H9 (cell line): ENCODE results near the gene TUT7. TPM values are rescaled to one million over a fixed set of nuclear protein-coding genes. Genes with fewer than 3 reads are reported as not detected.

Source experiments
- DNase-seq: peaks from one replicate; pipeline ENCODE4 v3.0.0-alpha.2; 2017
- H2AFZ ChIP-seq: one replicate; pipeline ENCODE4 v1.6.1; 2013; ENCODE audit warnings: mild to moderate bottlenecking, low read length, control low read depth, moderate library complexity
- H2AK5ac ChIP-seq: 2 replicates; pipeline ENCODE4 v1.6.1; 2013; ENCODE audit warnings: low read length, control low read depth, mixed read lengths; ENCODE audit not compliant: insufficient read length
- H2BK120ac ChIP-seq: one replicate; pipeline ENCODE4 v1.6.1; 2013; ENCODE audit warnings: low read depth, mild to moderate bottlenecking, low read length, control low read depth, inconsistent platforms; ENCODE audit not compliant: poor library complexity, severe bottlenecking
- H2BK12ac ChIP-seq: 2 replicates; pipeline ENCODE4 v1.6.1; 2013; ENCODE audit warnings: low read length, control low read depth, mixed read lengths, low read depth; ENCODE audit not compliant: insufficient read length
- H2BK15ac ChIP-seq: 2 replicates; pipeline ENCODE4 v1.6.1; 2013; ENCODE audit warnings: low read depth, low read length, control low read depth
- H2BK20ac ChIP-seq: one replicate; pipeline ENCODE4 v1.6.1; 2013; ENCODE audit warnings: low read depth, mild to moderate bottlenecking, low read length, control low read depth, inconsistent platforms; ENCODE audit not compliant: poor library complexity, severe bottlenecking
- H2BK5ac ChIP-seq: 2 replicates; pipeline ENCODE4 v1.6.1; 2013; ENCODE audit warnings: low read length, control low read depth, mixed read lengths; ENCODE audit not compliant: insufficient read length
- H3K14ac ChIP-seq: 2 replicates; pipeline ENCODE4 v1.6.1; 2013; ENCODE audit warnings: low read length, control low read depth; ENCODE audit not compliant: insufficient read depth
- H3K18ac ChIP-seq: 2 replicates; pipeline ENCODE4 v1.6.1; 2013; ENCODE audit warnings: low read depth, mild to moderate bottlenecking, mixed read lengths, low read length, control low read depth; ENCODE audit not compliant: insufficient read length
- H3K23ac ChIP-seq: 2 replicates; pipeline ENCODE4 v1.6.1; 2013; ENCODE audit warnings: low read length, control low read depth, mixed read lengths, low read depth; ENCODE audit not compliant: insufficient read length
- H3K23me2 ChIP-seq: 2 replicates; pipeline ENCODE4 v1.6.1; 2013; ENCODE audit warnings: low read depth, mild to moderate bottlenecking, mixed read lengths, low read length, control low read depth; ENCODE audit not compliant: insufficient read length, poor library complexity, severe bottlenecking
- H3K27ac ChIP-seq: 2 replicates; pipeline ENCODE4 v1.5.1; 2013; ENCODE audit warnings: low read length, control low read depth, mixed read lengths, low read depth; ENCODE audit not compliant: insufficient read length
- H3K27me3 ChIP-seq: 2 replicates; pipeline ENCODE4 v1.6.1; 2013; ENCODE audit warnings: low read length, control low read depth, inconsistent platforms; ENCODE audit not compliant: insufficient read depth
- H3K4ac ChIP-seq: 2 replicates; pipeline ENCODE4 v1.6.1; 2013; ENCODE audit warnings: low read depth, mild to moderate bottlenecking, control low read depth, inconsistent platforms, low read length, moderate library complexity
- H3K4me1 ChIP-seq: 2 replicates; pipeline ENCODE4 v1.6.1; 2013; ENCODE audit warnings: low read length, control low read depth, inconsistent platforms; ENCODE audit not compliant: insufficient read depth
- H3K4me2 ChIP-seq: 2 replicates; pipeline ENCODE4 v1.6.1; 2013; ENCODE audit warnings: low read length, control low read depth, mixed read lengths; ENCODE audit not compliant: insufficient read length, insufficient read depth
- H3K56ac ChIP-seq: 2 replicates; pipeline ENCODE4 v1.6.1; 2013; ENCODE audit warnings: low read depth, mild to moderate bottlenecking, mixed read lengths, low read length, control low read depth; ENCODE audit not compliant: insufficient read length
- H3K79me1 ChIP-seq: 2 replicates; pipeline ENCODE4 v1.6.1; 2013; ENCODE audit warnings: low read depth, mild to moderate bottlenecking, moderate library complexity, low read length, control low read depth, inconsistent platforms; ENCODE audit not compliant: insufficient read depth, poor library complexity, severe bottlenecking
- H3K79me2 ChIP-seq: 2 replicates; pipeline ENCODE4 v1.6.1; 2013; ENCODE audit warnings: low read length, control low read depth, inconsistent platforms; ENCODE audit not compliant: insufficient read depth
- H3K9ac ChIP-seq: 2 replicates; pipeline ENCODE4 v1.6.1; 2013; ENCODE audit warnings: low read length, control low read depth, mixed read lengths; ENCODE audit not compliant: insufficient read length; ENCODE audit errors: extremely low read depth
- H3K9me3 ChIP-seq: one replicate; pipeline ENCODE4 v1.6.1; 2013; ENCODE audit warnings: low read depth, low read length, inconsistent platforms; ENCODE audit not compliant: control insufficient read depth
- H3T11ph ChIP-seq: one replicate; pipeline ENCODE4 v1.6.1; 2013; ENCODE audit warnings: mild to moderate bottlenecking, low read length, control low read depth, inconsistent platforms
- H4K20me1 ChIP-seq: one replicate; pipeline ENCODE4 v1.6.1; 2013; ENCODE audit not compliant: control insufficient read depth, insufficient read length, insufficient read depth
- H4K5ac ChIP-seq: 2 replicates; pipeline ENCODE4 v1.6.1; 2013; ENCODE audit warnings: low read depth, mild to moderate bottlenecking, mixed read lengths, low read length, control low read depth; ENCODE audit not compliant: insufficient read length
- H4K8ac ChIP-seq: replicated peaks from 2 replicates; pipeline ENCODE4 v1.6.1; 2013; ENCODE audit warnings: low read length, control low read depth, mixed read lengths, low read depth; ENCODE audit not compliant: insufficient read length
- H4K91ac ChIP-seq: 2 replicates; pipeline ENCODE4 v1.6.1; 2013; ENCODE audit warnings: low read depth, mild to moderate bottlenecking, moderate library complexity, mixed read lengths, low read length, control low read depth; ENCODE audit not compliant: insufficient read length
- H3K27ac Mint-ChIP-seq, 3 experiments: 2 replicates in 2 of 3; 3 replicates in 1 of 3; pipeline ENCODE4 v1.8.0; 2020 to 2021; ENCODE audit warnings: mixed read lengths in 3 of 3, mild to moderate bottlenecking in 1 of 3, moderate library complexity in 1 of 3
- H3K27me3 Mint-ChIP-seq: 2 replicates; pipeline ENCODE4 v1.8.0; 2021; ENCODE audit warnings: low read depth, mild to moderate bottlenecking, moderate library complexity, mixed read lengths
- H3K36me3 Mint-ChIP-seq, 3 experiments: 2 replicates in 2 of 3; 3 replicates in 1 of 3; pipeline ENCODE4 v1.8.0; 2020 to 2021; ENCODE audit warnings: low read depth in 3 of 3, mixed read lengths in 3 of 3; ENCODE audit not compliant: insufficient read depth in 1 of 3
- H3K4me1 Mint-ChIP-seq, 2 experiments: 2 replicates each; pipeline ENCODE4 v1.8.0; 2020; ENCODE audit warnings: mixed read lengths in 2 of 2
- H3K4me3 Mint-ChIP-seq, 2 experiments: 2 replicates in 1 of 2; 3 replicates in 1 of 2; pipeline ENCODE4 v1.8.0; 2020 to 2021; ENCODE audit warnings: mild to moderate bottlenecking in 2 of 2, mixed read lengths in 2 of 2, moderate library complexity in 1 of 2
- H3K9me3 Mint-ChIP-seq, 2 experiments: 2 replicates in 1 of 2; 3 replicates in 1 of 2; pipeline ENCODE4 v1.8.0; 2020; ENCODE audit warnings: mild to moderate bottlenecking in 2 of 2, mixed read lengths in 2 of 2, moderate library complexity in 1 of 2
- WGBS: extraction: QIAGEN DNeasy Blood & Tissue Kit; methylation state at CpG from one replicate; pipeline ENCODE4 v1.1.7; 2013; ENCODE audit warnings: missing lambda C conversion rate, low lambda C conversion rate, mixed read lengths; ENCODE audit not compliant: insufficient read length; ENCODE audit errors: extremely low coverage; 5-methylcytosine and 5-hydroxymethylcytosine counted together
- total RNA-seq: library from RNA; stranded (reverse); gene quantifications from 2 replicates; pipeline ENCODE4 v1.2.1, GENCODE V29; 2021
- TF ChIP-seq, protein P1 (sequence below): fragments of 200-600 bp; sonication (generic); conservative IDR thresholded peaks from 3 replicates; pipeline ENCODE4 v1.8.0; 2021; ENCODE audit warnings: antibody characterized with exemption, mild to moderate bottlenecking

The TUT7 gene
- total RNA-seq, 1 experiment from 2014 or later = 23.1 TPM

DNA sequence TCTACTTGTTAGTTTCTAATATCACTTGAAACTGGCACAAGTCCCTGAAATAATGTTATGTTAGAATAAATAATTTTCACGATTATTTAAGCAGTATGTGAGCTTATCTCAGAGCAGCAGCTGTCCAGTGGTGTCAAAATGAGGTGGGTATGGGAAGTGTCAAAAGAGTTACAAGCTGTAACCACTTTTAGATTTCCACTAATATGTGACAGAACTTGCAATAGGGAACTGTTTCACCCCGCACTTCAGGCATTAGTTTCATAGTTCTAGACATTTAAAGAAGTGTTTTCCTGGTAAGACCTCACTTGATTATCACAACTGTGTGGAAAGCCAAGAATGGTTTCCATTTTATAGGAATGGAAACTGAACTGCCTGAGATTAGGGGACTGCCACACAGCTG, 68.9 kb downstream of the TUT7 start:
- Histone ChIP-seq H2BK12ac (no peak overlapping the region), H3K27ac (no peak overlapping the region), H4K8ac (no peak overlapping the region), H3T11ph (no peak overlapping the region), H3K56ac (no peak overlapping the region), H4K20me1 (no peaks in the 10 kb centered on the region), H3K9me3 (no peaks in the 10 kb centered on the region), H3K79me2 (peaks cover 3% of the 10 kb centered on the region; the same call in 1 of the 2 replicates), H3K79me1 (no peaks in the 10 kb centered on the region), H3K9ac (no peak overlapping the region), H2AFZ (no peak overlapping the region), H3K23ac (no peak overlapping the region), H3K27me3 (no peaks in the 10 kb centered on the region), H3K14ac (no peak overlapping the region), H3K4ac (no peak overlapping the region), H3K23me2 (peaks cover 5% of the 10 kb centered on the region), H3K4me2 (no peak overlapping the region), H3K18ac (no peak overlapping the region), H4K5ac (no peak overlapping the region), H2BK20ac (no peak overlapping the region), H3K4me1 (no peaks in the 10 kb centered on the region; the same call in 1 of the 2 replicates), H2BK5ac (no peak overlapping the region), H2AK5ac (no peak overlapping the region), H2BK120ac (no peak overlapping the region), H4K91ac (no peak overlapping the region), H2BK15ac (no peak overlapping the region)
- Mint-ChIP-seq H3K9me3 (no peaks in the 10 kb centered on the region), H3K4me3 (no peak overlapping the region), H3K27ac (no peak overlapping the region), H3K4me1 (peaks cover 46 to 50% of the 10 kb centered on the region in 2 experiments), H3K27me3 (peaks cover 9% of the 10 kb centered on the region), H3K36me3 (peaks cover 0 to 5% (median 0%) of the 10 kb centered on the region in 3 experiments; a peak in 3 of 7 replicates)
- TF ChIP-seq, protein P1, sequence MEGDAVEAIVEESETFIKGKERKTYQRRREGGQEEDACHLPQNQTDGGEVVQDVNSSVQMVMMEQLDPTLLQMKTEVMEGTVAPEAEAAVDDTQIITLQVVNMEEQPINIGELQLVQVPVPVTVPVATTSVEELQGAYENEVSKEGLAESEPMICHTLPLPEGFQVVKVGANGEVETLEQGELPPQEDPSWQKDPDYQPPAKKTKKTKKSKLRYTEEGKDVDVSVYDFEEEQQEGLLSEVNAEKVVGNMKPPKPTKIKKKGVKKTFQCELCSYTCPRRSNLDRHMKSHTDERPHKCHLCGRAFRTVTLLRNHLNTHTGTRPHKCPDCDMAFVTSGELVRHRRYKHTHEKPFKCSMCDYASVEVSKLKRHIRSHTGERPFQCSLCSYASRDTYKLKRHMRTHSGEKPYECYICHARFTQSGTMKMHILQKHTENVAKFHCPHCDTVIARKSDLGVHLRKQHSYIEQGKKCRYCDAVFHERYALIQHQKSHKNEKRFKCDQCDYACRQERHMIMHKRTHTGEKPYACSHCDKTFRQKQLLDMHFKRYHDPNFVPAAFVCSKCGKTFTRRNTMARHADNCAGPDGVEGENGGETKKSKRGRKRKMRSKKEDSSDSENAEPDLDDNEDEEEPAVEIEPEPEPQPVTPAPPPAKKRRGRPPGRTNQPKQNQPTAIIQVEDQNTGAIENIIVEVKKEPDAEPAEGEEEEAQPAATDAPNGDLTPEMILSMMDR = no peak
- no peak for DNase-seq
- WGBS = no CpG with 5 or more reads among the region's 2 CpGs
